Naive thymus-derived CD8-positive, alpha-beta T cell (primary cell): ENCODE results near the gene ZMYND19. TPM values are rescaled to one million over a fixed set of nuclear protein-coding genes. Genes with fewer than 3 reads are reported as not detected.

Experiments used
- ATAC-seq, 2 donors: fragments of 150-1000 bp; cut with Tn5 transposase in 1 of 2; sonication (Bioruptor Pico), chemical (Tn5 transposase) in 1 of 2; 1 replicate in 1 of 2; 2 replicates in 1 of 2; pipeline ENCODE4 v1.10.0; 2021; ENCODE audit warnings: mild to moderate bottlenecking in 2 of 2, moderate library complexity in 2 of 2
- POLR2A ChIA-PET: fragments of 350-600 bp; sonication (Branson Sonifier 250); formaldehyde crosslinking; loops from one replicate; lab custom pipeline; 2021; ENCODE audit warnings: antibody characterized with exemption; lab: Charles Lee
- DNase-seq, 10 donors: peaks; one replicate each; pipeline versions ENCODE4 v3.0.0 to v3.0.0-alpha.2; 2020 to 2022
- H3K27ac Mint-ChIP-seq, 10 donors: one replicate each; pipeline ENCODE4 v1.8.0; 2020 to 2022; ENCODE audit warnings: mild to moderate bottlenecking in 10 of 10, mixed read lengths in 10 of 10, moderate library complexity in 4 of 10, inconsistent platforms in 1 of 10
- H3K27me3 Mint-ChIP-seq, 5 donors: one replicate each; pipeline ENCODE4 v1.8.0; 2021 to 2022; ENCODE audit warnings: mixed read lengths in 5 of 5
- H3K36me3 Mint-ChIP-seq, 3 donors: one replicate each; pipeline ENCODE4 v1.8.0; 2020 to 2022; ENCODE audit warnings: mixed read lengths in 3 of 3, mild to moderate bottlenecking in 2 of 3, inconsistent platforms in 1 of 3
- H3K4me1 Mint-ChIP-seq, 4 donors: one replicate each; pipeline ENCODE4 v1.8.0; 2021 to 2022; ENCODE audit warnings: mixed read lengths in 4 of 4
- H3K4me3 Mint-ChIP-seq, 10 donors: one replicate each; pipeline ENCODE4 v1.8.0; 2020 to 2022; ENCODE audit warnings: mild to moderate bottlenecking in 10 of 10, mixed read lengths in 10 of 10, moderate library complexity in 6 of 10, inconsistent platforms in 1 of 10
- H3K9me3 Mint-ChIP-seq, 9 donors: one replicate each; pipeline ENCODE4 v1.8.0; 2020 to 2022; ENCODE audit warnings: mixed read lengths in 9 of 9, mild to moderate bottlenecking in 3 of 9, inconsistent platforms in 1 of 9, moderate library complexity in 1 of 9
- polyA plus RNA-seq, 3 donors: library from polyadenylated mRNA; unstranded; fragments of 300-500 nt; fragmentation: Illumina TruSeq; gene quantifications; one replicate each; pipeline ENCODE4 v1.2.3, GENCODE V29; 2021
- total RNA-seq, 8 experiments: library from RNA in 2 of 8; stranded (reverse) in 2 of 8; gene quantifications; one replicate each; pipeline ENCODE4 v1.2.3 and lab custom pipeline; 2021 to 2026

ZMYND19 gene
- total and polyA plus RNA-seq, 5 experiments from 2014 or later = 5.5 to 27.5 (median 15.7) TPM

- peaks cover 12 to 20% (median 15%) of the 10 kb centered on the region in 4 donors for H3K4me1 Mint-ChIP-seq
- no peaks in the 10 kb centered on the region for H3K9me3 Mint-ChIP-seq
- peak overlapping the region in 1 of 10 donors; percentile 8 for H3K4me3 Mint-ChIP-seq
- peak overlapping the region in 1 of 10 donors; percentile 59 for H3K27ac Mint-ChIP-seq
- no peaks in the 10 kb centered on the region for H3K27me3 Mint-ChIP-seq
- POLR2A ChIA-PET = interaction anchor here (1.2 to 1.7 kb wide), 2 partner anchors 24 to 26 kb away, joined by 3 to 4 read pairs; partner anchors contain the start of gene ARRDC1
- ATAC-seq (no peak), DNase-seq (no peak)
- H3K36me3 Mint-ChIP-seq = peaks cover 0 to 18% (median 3%) of the 10 kb centered on the region in 3 donors
These were observed 8.7 kb downstream of the ZMYND19 start for GRCh38 chr9:137581361-137582285.

- Mint-ChIP-seq H3K36me3 (peaks cover 0 to 13% (median 1%) of the 10 kb centered on the region in 3 donors), H3K27ac (no peak overlapping the region), H3K4me3 (no peak overlapping the region), H3K27me3 (no peaks in the 10 kb centered on the region), H3K4me1 (peaks cover 11 to 27% (median 21%) of the 10 kb centered on the region in 4 donors), H3K9me3 (no peaks in the 10 kb centered on the region)
- ATAC-seq = no peak
- no peak for DNase-seq
- POLR2A ChIA-PET = interaction anchor here (1.2 to 1.7 kb wide), 2 partner anchors 24 to 26 kb away, joined by 3 to 4 read pairs; partner anchors contain the start of gene ARRDC1
These were observed 9.4 kb downstream of the ZMYND19 start for GRCh38 chr9:137580954-137581322.

- Mint-ChIP-seq H3K36me3 (peaks cover 0 to 18% (median 5%) of the 10 kb centered on the region in 3 donors), H3K9me3 (no peaks in the 10 kb centered on the region), H3K27ac (peak overlapping the region in 1 of 10 donors; percentile 66), H3K27me3 (no peaks in the 10 kb centered on the region), H3K4me1 (peaks cover 15 to 33% (median 27%) of the 10 kb centered on the region in 4 donors), H3K4me3 (peak overlapping the region in 1 of 10 donors; percentile 28)
- DNase-seq (no peak), ATAC-seq (no peak)
- POLR2A ChIA-PET = interaction anchor here (0.8 to 2.9 kb wide), 5 partner anchors 8 to 326 kb away, joined by 3 to 12 read pairs (median 4); partner anchors contain the start of gene MRPL41
These were observed 9.9 kb downstream of the ZMYND19 start for GRCh38 chr9:137580209-137580953.

GRCh38 chr9:137579259-137579604 lies 11.1 kb downstream of the ZMYND19 start:
- POLR2A ChIA-PET = interaction anchor here (0.7 to 2.9 kb wide), 7 partner anchors 9 to 156 kb away, joined by 3 to 12 read pairs (median 4); partner anchors contain the start of genes EHMT1, EXD3, MRPL41 and NOXA1
- Mint-ChIP-seq H3K27me3 (no peaks in the 10 kb centered on the region), H3K4me1 (peaks cover 20 to 39% (median 33%) of the 10 kb centered on the region in 4 donors), H3K9me3 (no peaks in the 10 kb centered on the region), H3K4me3 (peak overlapping the region; percentile 68 to 88 (median 80)), H3K36me3 (peaks cover 0 to 29% (median 12%) of the 10 kb centered on the region in 3 donors), H3K27ac (peak overlapping the region in 6 of 10 donors; percentile 51 to 86 (median 80))
- DNase-seq (peak in 1 of 10 donors; percentile 14), ATAC-seq (no peak)

- Mint-ChIP-seq H3K4me1 (peaks cover 20 to 39% (median 33%) of the 10 kb centered on the region in 4 donors), H3K27me3 (no peaks in the 10 kb centered on the region), H3K27ac (peak within 1 kb of the TSS in 9 of 10 donors; percentile 13 to 87 (median 80)), H3K36me3 (peaks cover 0 to 35% (median 12%) of the 10 kb centered on the region in 3 donors), H3K4me3 (peak within 1 kb of the TSS; percentile 72 to 88 (median 82)), H3K9me3 (no peaks in the 10 kb centered on the region)
- ATAC-seq (peak; percentile 98 to 99), DNase-seq (peak; percentile 85 to 99 (median 92))
- POLR2A ChIA-PET = interaction anchor here (1.1 to 2.9 kb wide), 5 partner anchors 10 to 40 kb away, joined by 3 to 12 read pairs (median 4); partner anchors contain the start of genes EHMT1, MRPL41 and ZMYND19
These were observed 11.6 kb downstream of the ZMYND19 start, which contains the start of gene DPH7 for GRCh38 chr9:137578518-137579258. Gene DPH7, minus strand, starts transcription at chr9:137578925. Its CDS starts 148 bp downstream, at chr9:137578777.

GRCh38 chr9:137575716-137576411 lies 14.4 kb downstream of the ZMYND19 start:
- POLR2A ChIA-PET = no interaction called here
- peak overlapping the region in 3 of 10 donors; percentile 8 to 36 (median 18) for H3K27ac Mint-ChIP-seq
- H3K9me3 Mint-ChIP-seq = no peaks in the 10 kb centered on the region
- DNase-seq (no peak), ATAC-seq (no peak)
- H3K4me3 Mint-ChIP-seq = peak overlapping the region in 8 of 10 donors; percentile 9 to 72 (median 52)
- H3K27me3 Mint-ChIP-seq = no peaks in the 10 kb centered on the region
- H3K36me3 Mint-ChIP-seq = peaks cover 0 to 42% (median 23%) of the 10 kb centered on the region in 3 donors
- peaks cover 19 to 44% (median 35%) of the 10 kb centered on the region in 4 donors for H3K4me1 Mint-ChIP-seq

GRCh38 chr9:137575364-137575715 lies 15.0 kb downstream of the ZMYND19 start:
- POLR2A ChIA-PET = no interaction called here
- Mint-ChIP-seq H3K4me3 (peak overlapping the region in 1 of 10 donors; percentile 51), H3K36me3 (peaks cover 0 to 46% (median 24%) of the 10 kb centered on the region in 3 donors), H3K27ac (peak overlapping the region in 2 of 10 donors; percentile 8 to 50), H3K9me3 (no peaks in the 10 kb centered on the region), H3K4me1 (peaks cover 24 to 50% (median 39%) of the 10 kb centered on the region in 4 donors), H3K27me3 (no peaks in the 10 kb centered on the region)
- ATAC-seq = no peak
- no peak for DNase-seq

GRCh38 chr9:137574192-137574591 lies 16.1 kb downstream of the ZMYND19 start:
- H3K36me3 Mint-ChIP-seq = peaks cover 0 to 46% (median 24%) of the 10 kb centered on the region in 3 donors
- H3K27me3 Mint-ChIP-seq = no peaks in the 10 kb centered on the region
- ATAC-seq = no peak

GRCh38 chr9:137570566-137570965 lies 19.7 kb downstream of the ZMYND19 start:
- Mint-ChIP-seq H3K27ac (peak overlapping the region in 2 of 10 donors; percentile 75 to 81), H3K9me3 (no peaks in the 10 kb centered on the region), H3K27me3 (no peaks in the 10 kb centered on the region), H3K4me1 (peaks cover 17 to 22% (median 18%) of the 10 kb centered on the region in 4 donors), H3K4me3 (no peak overlapping the region), H3K36me3 (peaks cover 0 to 40% (median 21%) of the 10 kb centered on the region in 3 donors)
- no peak for DNase-seq
- ATAC-seq = no peak
- POLR2A ChIA-PET = no interaction called here

More at GRCh38 chr9:137574192-137574591, 16.1 kb downstream of the ZMYND19 start:
- H3K27ac Mint-ChIP-seq = no peak overlapping the region
- DNase-seq = no peak
- POLR2A ChIA-PET = interaction anchor here (0.7 kb wide), 1 partner anchor 788 kb away, joined by 3 read pairs; no protein-coding TSS in a partner anchor
- peaks cover 24 to 50% (median 41%) of the 10 kb centered on the region in 4 donors for H3K4me1 Mint-ChIP-seq
- peak overlapping the region in 1 of 10 donors; percentile 20 for H3K4me3 Mint-ChIP-seq
- no peaks in the 10 kb centered on the region for H3K9me3 Mint-ChIP-seq

- Mint-ChIP-seq H3K4me1 (peaks cover 8 to 15% (median 11%) of the 10 kb centered on the region in 4 donors), H3K36me3 (peaks cover 0 to 35% (median 14%) of the 10 kb centered on the region in 3 donors), H3K27me3 (no peaks in the 10 kb centered on the region), H3K4me3 (no peak overlapping the region), H3K27ac (no peak overlapping the region), H3K9me3 (no peaks in the 10 kb centered on the region)
- POLR2A ChIA-PET = no interaction called here
- ATAC-seq (no peak), DNase-seq (no peak)
These were observed 20.6 kb downstream of the ZMYND19 start for GRCh38 chr9:137569609-137570203.
